ENCODE results near the gene CBLB. TPM values are rescaled to one million over a fixed set of nuclear protein-coding genes. Genes with fewer than 3 reads are reported as not detected.

Gene CBLB
- total and polyA plus RNA-seq, 2 donors (not counting 1 experiment from before 2014, with no cell fraction given), result 26.9 to 28.5 TPM

DNA sequence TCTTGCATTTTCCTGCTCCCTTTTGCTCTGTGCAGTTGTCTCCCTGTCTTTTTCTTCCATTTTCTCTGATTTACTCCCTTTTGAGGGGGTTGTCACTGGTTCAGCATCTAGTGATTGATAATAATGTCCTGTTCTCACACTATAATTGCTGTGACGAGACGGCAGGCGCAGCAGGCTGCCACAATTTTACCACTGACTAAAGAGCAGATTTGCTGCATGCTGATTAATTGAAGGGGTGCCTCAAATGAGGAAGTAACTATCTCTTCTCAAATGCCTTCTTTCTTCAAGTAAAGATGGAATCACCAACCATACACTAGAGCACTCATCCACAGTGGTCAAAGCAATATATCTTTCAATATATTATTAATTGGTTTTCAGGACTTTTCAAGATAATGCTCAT, 219.3 kb downstream of the CBLB start:
- Histone ChIP-seq H3K79me2 (ENCODE audit: control insufficient read depth, insufficient read depth, low read length) (no peaks in the 10 kb centered on the region), H3K4me3 (replicated peaks in 1 of 4; ENCODE audit: control extremely low read depth in 1 of 4, insufficient read depth in 1 of 4, low read depth in 3 of 4, low read length in 4 of 4) (no peak overlapping the region), H3K36me3 (ENCODE audit: control insufficient read depth, insufficient read depth, low read length) (no peaks in the 10 kb centered on the region), H3K4me1 (ENCODE audit: control insufficient read depth, extremely low read depth, insufficient read depth, low read length) (no peaks in the 10 kb centered on the region), H3K9ac (ENCODE audit: insufficient read depth, low read length) (no peak overlapping the region), H3K4me2 (ENCODE audit: extremely low read depth, insufficient read depth, low read length) (no peak overlapping the region), H3K9me3 (ENCODE audit: control insufficient read depth, insufficient read depth, low read depth, low read length) (no peaks in the 10 kb centered on the region), H2AFZ (ENCODE audit: low read length) (no peak overlapping the region), H4K20me1 (ENCODE audit: control insufficient read depth, extremely low read depth, insufficient read depth, low read length) (no peaks in the 10 kb centered on the region), H3K27ac (ENCODE audit: insufficient read depth, low read length) (no peak overlapping the region), H3K27me3 (ENCODE audit: control insufficient read depth, insufficient read depth, low read length) (no peaks in the 10 kb centered on the region)
- TF ChIP-seq, protein P1, sequence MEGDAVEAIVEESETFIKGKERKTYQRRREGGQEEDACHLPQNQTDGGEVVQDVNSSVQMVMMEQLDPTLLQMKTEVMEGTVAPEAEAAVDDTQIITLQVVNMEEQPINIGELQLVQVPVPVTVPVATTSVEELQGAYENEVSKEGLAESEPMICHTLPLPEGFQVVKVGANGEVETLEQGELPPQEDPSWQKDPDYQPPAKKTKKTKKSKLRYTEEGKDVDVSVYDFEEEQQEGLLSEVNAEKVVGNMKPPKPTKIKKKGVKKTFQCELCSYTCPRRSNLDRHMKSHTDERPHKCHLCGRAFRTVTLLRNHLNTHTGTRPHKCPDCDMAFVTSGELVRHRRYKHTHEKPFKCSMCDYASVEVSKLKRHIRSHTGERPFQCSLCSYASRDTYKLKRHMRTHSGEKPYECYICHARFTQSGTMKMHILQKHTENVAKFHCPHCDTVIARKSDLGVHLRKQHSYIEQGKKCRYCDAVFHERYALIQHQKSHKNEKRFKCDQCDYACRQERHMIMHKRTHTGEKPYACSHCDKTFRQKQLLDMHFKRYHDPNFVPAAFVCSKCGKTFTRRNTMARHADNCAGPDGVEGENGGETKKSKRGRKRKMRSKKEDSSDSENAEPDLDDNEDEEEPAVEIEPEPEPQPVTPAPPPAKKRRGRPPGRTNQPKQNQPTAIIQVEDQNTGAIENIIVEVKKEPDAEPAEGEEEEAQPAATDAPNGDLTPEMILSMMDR (conservative IDR thresholded peaks at IDR 0.05 in 1 of 2, IDR thresholded peaks at IDR 0.05 in 1 of 2; ENCODE audit: low read depth in 1 of 2, low read length in 2 of 2), result no peak
- TF ChIP-seq EZH2 (IDR thresholded peaks at IDR 0.05; ENCODE audit: low read length, missing control alignments), result no peak
- DNase-seq (ENCODE audit: low read depth in 2 of 2), result no peak

DNA sequence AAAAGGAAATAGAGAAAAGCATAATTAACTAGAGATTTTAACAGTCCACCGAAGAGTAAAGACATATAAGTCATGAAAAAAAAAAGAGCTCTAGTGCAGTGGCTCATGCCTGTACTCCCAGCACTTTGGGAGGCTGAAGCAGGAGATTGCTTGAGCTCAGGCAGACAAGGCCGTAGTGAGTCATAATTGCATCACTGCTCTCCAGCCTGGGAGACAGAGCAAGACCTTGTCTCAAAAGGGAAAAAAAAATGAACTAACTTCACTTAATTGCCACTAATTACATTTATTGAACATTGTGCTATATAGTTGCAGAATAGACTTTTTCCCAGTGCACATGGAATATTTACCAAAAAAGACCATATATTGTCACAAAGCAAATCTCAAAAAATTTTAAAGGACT, 221.8 kb downstream of the CBLB start:
- DNase-seq (ENCODE audit: low read depth in 2 of 2), result peak; percentile 93 to 95
- Histone ChIP-seq H3K27ac (ENCODE audit: insufficient read depth, low read length) (no peak overlapping the region), H3K9ac (ENCODE audit: insufficient read depth, low read length) (no peak overlapping the region), H3K9me3 (ENCODE audit: control insufficient read depth, insufficient read depth, low read depth, low read length) (no peaks in the 10 kb centered on the region), H3K27me3 (ENCODE audit: control insufficient read depth, insufficient read depth, low read length) (no peaks in the 10 kb centered on the region), H2AFZ (ENCODE audit: low read length) (no peak overlapping the region), H3K4me1 (ENCODE audit: control insufficient read depth, extremely low read depth, insufficient read depth, low read length) (no peaks in the 10 kb centered on the region), H3K36me3 (ENCODE audit: control insufficient read depth, insufficient read depth, low read length) (no peaks in the 10 kb centered on the region), H3K4me3 (replicated peaks in 1 of 4; ENCODE audit: control extremely low read depth in 1 of 4, insufficient read depth in 1 of 4, low read depth in 3 of 4, low read length in 4 of 4) (no peak overlapping the region), H4K20me1 (ENCODE audit: control insufficient read depth, extremely low read depth, insufficient read depth, low read length) (no peaks in the 10 kb centered on the region), H3K4me2 (ENCODE audit: extremely low read depth, insufficient read depth, low read length) (no peak overlapping the region), H3K79me2 (ENCODE audit: control insufficient read depth, insufficient read depth, low read length) (no peaks in the 10 kb centered on the region)
- TF ChIP-seq, protein P1 (conservative IDR thresholded peaks at IDR 0.05 in 1 of 2, IDR thresholded peaks at IDR 0.05 in 1 of 2; ENCODE audit: low read depth in 1 of 2, low read length in 2 of 2), result no peak
- TF ChIP-seq EZH2 (IDR thresholded peaks at IDR 0.05; ENCODE audit: low read length, missing control alignments), result no peak

DNA sequence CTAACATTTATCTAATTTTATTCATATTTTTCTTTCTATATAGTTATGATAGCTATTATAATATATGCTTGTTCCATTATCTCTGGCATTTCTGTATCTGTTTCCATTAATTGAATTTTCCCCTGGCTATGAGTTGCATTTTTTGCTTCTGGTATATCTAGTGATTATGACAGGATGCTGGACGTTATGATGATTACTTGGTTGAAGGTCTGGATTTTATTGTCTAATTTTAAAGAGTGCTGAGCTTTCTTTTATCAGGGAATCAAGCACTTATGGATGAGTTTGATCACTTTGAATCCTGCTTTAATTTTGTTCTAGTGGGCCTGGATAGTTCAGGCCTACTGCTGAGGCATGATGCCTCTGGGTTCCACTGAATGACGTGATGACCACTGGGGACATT, 229.7 kb downstream of the CBLB start:
- Histone ChIP-seq H3K4me1 (ENCODE audit: control insufficient read depth, extremely low read depth, insufficient read depth, low read length) (no peaks in the 10 kb centered on the region), H3K27me3 (ENCODE audit: control insufficient read depth, insufficient read depth, low read length) (no peaks in the 10 kb centered on the region), H3K36me3 (ENCODE audit: control insufficient read depth, insufficient read depth, low read length) (no peaks in the 10 kb centered on the region), H3K27ac (ENCODE audit: insufficient read depth, low read length) (no peak overlapping the region), H4K20me1 (ENCODE audit: control insufficient read depth, extremely low read depth, insufficient read depth, low read length) (no peaks in the 10 kb centered on the region), H3K9me3 (ENCODE audit: control insufficient read depth, insufficient read depth, low read depth, low read length) (no peaks in the 10 kb centered on the region), H3K4me3 (replicated peaks in 1 of 4; ENCODE audit: control extremely low read depth in 1 of 4, insufficient read depth in 1 of 4, low read depth in 3 of 4, low read length in 4 of 4) (no peak overlapping the region), H2AFZ (ENCODE audit: low read length) (no peak overlapping the region), H3K9ac (ENCODE audit: insufficient read depth, low read length) (no peak overlapping the region), H3K4me2 (ENCODE audit: extremely low read depth, insufficient read depth, low read length) (no peak overlapping the region), H3K79me2 (ENCODE audit: control insufficient read depth, insufficient read depth, low read length) (no peaks in the 10 kb centered on the region)
- no peak for TF ChIP-seq EZH2 (IDR thresholded peaks at IDR 0.05; ENCODE audit: low read length, missing control alignments)
- TF ChIP-seq, protein P1 (conservative IDR thresholded peaks at IDR 0.05 in 1 of 2, IDR thresholded peaks at IDR 0.05 in 1 of 2; ENCODE audit: low read depth in 1 of 2, low read length in 2 of 2), result no peak
- DNase-seq (ENCODE audit: low read depth in 2 of 2), result no peak
